ENCODE data around the gene CMTM7. TPM values are rescaled to one million over a fixed set of nuclear protein-coding genes. Genes with fewer than 3 reads are reported as not detected.

The CMTM7 gene
- polyA plus RNA-seq, 1 of the 3 experiments (the other 2 are of a cell fraction), result 50.1 TPM

DNA sequence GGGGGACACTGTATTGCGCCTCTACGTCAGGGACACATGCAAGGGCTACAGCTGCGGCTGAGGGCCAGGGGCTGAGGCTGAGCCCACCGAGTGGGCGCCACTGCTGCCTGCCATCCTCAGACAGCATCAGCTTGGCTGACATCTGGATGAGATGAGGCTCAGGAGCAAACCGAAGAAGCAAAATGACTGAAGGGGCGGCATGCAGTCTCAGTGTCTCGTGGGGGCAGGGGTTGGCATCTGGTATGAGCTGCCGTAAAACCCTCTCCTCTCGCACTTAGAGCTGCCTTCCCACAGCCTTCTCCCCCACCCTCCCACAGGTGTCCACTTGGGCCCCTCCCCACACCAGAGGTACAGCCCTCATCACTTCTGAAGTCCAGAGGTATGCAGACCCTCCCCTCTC, 24.2 kb upstream of the CMTM7 start:
- no peak overlapping the region for H3K9ac ChIP-seq
- no peak for TF ChIP-seq SMC3 (IDR thresholded peaks at IDR 0.05; ENCODE audit: low read depth, low read length)
- no peak for TF ChIP-seq SIN3A (IDR thresholded peaks at IDR 0.05; ENCODE audit: borderline replicate concordance, low read depth, low read length)
- no peak for TF ChIP-seq ELF1 (IDR thresholded peaks at IDR 0.05)
- TF ChIP-seq, protein P1, sequence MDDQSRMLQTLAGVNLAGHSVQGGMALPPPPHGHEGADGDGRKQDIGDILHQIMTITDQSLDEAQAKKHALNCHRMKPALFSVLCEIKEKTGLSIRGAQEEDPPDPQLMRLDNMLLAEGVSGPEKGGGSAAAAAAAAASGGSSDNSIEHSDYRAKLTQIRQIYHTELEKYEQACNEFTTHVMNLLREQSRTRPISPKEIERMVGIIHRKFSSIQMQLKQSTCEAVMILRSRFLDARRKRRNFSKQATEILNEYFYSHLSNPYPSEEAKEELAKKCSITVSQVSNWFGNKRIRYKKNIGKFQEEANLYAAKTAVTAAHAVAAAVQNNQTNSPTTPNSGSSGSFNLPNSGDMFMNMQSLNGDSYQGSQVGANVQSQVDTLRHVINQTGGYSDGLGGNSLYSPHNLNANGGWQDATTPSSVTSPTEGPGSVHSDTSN (IDR thresholded peaks at IDR 0.05), result no peak
- TF ChIP-seq MEF2A (IDR thresholded peaks at IDR 0.05; ENCODE audit: borderline replicate concordance, low read depth), result no peak
- H3K4me3 ChIP-seq (ENCODE audit: low read depth in 2 of 2, low read length in 1 of 2), result no peak overlapping the region
- no peaks in the 10 kb centered on the region for H3K27me3 ChIP-seq (ENCODE audit: insufficient read depth)
- H3K9me3 ChIP-seq, result no peaks in the 10 kb centered on the region
- no peaks in the 10 kb centered on the region for H3K9me2 ChIP-seq
- no peaks in the 10 kb centered on the region for H4K20me1 ChIP-seq (ENCODE audit: insufficient read depth)
- CTCF ChIA-PET, result interaction anchor here (1.1 to 2.0 kb wide), 2 partner anchors 33 to 100 kb away, joined by 3 to 5 read pairs; no protein-coding TSS in a partner anchor
- no peaks in the 10 kb centered on the region for H3K4me1 ChIP-seq (ENCODE audit: control insufficient read depth in 1 of 2, insufficient read depth in 2 of 2, low read depth in 1 of 2, low read length in 1 of 2)
- DNase-seq, result no peak
- no peak overlapping the region for H2AFZ ChIP-seq (ENCODE audit: low read depth)
- H3K36me3 ChIP-seq (replicated peaks in 1 of 2; ENCODE audit: control insufficient read depth in 1 of 2, insufficient read depth in 2 of 2, low read length in 1 of 2), result no peaks in the 10 kb centered on the region
- no peak overlapping the region for H3K4me2 ChIP-seq
- H3K79me2 ChIP-seq (ENCODE audit: insufficient read depth), result no peaks in the 10 kb centered on the region
- no peaks in the 10 kb centered on the region for H3F3A ChIP-seq (replicated peaks; ENCODE audit: insufficient read depth)
- POLR2A ChIA-PET, result no interaction called here
- WGBS (ENCODE audit: low lambda C conversion rate), result 95% methylated on average over 10 of the region's 10 CpGs
- no peak overlapping the region for H3K27ac ChIP-seq (ENCODE audit: low read depth in 2 of 2, low read length in 1 of 2)

DNA sequence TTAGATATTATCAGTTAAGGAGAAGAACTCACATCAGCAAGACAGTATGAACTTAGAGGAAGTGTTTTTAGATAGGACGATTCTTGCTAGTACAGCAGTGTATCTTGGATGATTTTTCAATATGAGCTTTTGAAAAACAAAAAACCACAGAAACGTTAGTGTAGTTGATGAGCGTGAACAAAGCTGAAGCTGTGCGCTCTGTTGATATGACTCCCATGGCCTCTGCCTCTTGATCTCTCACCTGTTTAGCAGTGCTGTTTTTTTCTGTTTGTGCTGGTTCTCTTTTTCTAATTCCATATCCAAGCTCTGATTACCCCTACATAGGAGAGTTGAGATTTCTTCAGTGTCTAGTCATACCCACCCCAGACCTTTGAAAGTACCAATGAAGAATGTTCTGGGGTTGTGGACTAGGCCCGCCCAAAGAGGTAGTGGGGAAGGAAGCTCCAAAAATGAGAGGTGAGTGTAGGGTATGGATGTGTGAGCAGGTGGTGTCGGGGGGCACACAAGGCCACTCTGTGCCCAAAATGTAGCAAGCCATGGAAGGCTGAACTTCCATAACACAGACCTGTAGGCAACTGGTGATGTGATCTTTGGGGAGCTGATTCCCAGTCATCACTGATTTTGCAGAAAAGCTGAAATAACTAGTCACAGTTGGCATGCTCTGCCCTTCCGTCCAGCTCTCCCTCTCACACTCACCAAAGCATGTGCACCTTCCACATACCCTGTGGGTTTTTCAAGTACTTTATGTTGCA, 20.0 kb upstream of the CMTM7 start:
- Histone ChIP-seq H3K4me1 (ENCODE audit: control insufficient read depth in 1 of 2, insufficient read depth in 2 of 2, low read depth in 1 of 2, low read length in 1 of 2) (no peaks in the 10 kb centered on the region), H3K4me2 (no peak overlapping the region), H3K27ac (ENCODE audit: low read depth in 2 of 2, low read length in 1 of 2) (no peak overlapping the region), H2AFZ (ENCODE audit: low read depth) (no peak overlapping the region), H3K4me3 (ENCODE audit: low read depth in 2 of 2, low read length in 1 of 2) (no peak overlapping the region), H3K9me3 (no peaks in the 10 kb centered on the region), H3K79me2 (ENCODE audit: insufficient read depth) (no peaks in the 10 kb centered on the region), H3K36me3 (replicated peaks in 1 of 2; ENCODE audit: control insufficient read depth in 1 of 2, insufficient read depth in 2 of 2, low read length in 1 of 2) (no peaks in the 10 kb centered on the region), H3K27me3 (ENCODE audit: insufficient read depth) (no peaks in the 10 kb centered on the region), H3F3A (replicated peaks; ENCODE audit: insufficient read depth) (no peaks in the 10 kb centered on the region), H3K9me2 (no peaks in the 10 kb centered on the region), H4K20me1 (ENCODE audit: insufficient read depth) (no peaks in the 10 kb centered on the region), H3K9ac (no peak overlapping the region)
- ChIA-PET CTCF (interaction anchor here (1.0 to 3.9 kb wide), 4 partner anchors 17 to 194 kb away, joined by 3 to 22 read pairs (median 4); no protein-coding TSS in a partner anchor), POLR2A (no interaction called here)
- DNase-seq, result no peak
- 93% methylated on average over 7 of the region's 7 CpGs for WGBS (ENCODE audit: low lambda C conversion rate)
- no peak for TF ChIP-seq RFX5 (IDR thresholded peaks at IDR 0.05; ENCODE audit: low read length)
- TF ChIP-seq GATA2 (CRISPR knock-in tag; IDR thresholded peaks at IDR 0.05), result no peak
- no peak for TF ChIP-seq ZBTB33 (IDR thresholded peaks at IDR 0.05; ENCODE audit: borderline replicate concordance, low read depth)
- TF ChIP-seq, protein P1 (IDR thresholded peaks at IDR 0.05), result no peak
- TF ChIP-seq POLR2AphosphoS5 (IDR thresholded peaks at IDR 0.05; ENCODE audit: low read depth, low read length), result no peak
- no peak for TF ChIP-seq NFIC (IDR thresholded peaks at IDR 0.05; ENCODE audit: borderline replicate concordance)

Data from SK-N-SH (cell line).